DMS114 treated with DMSO at 0.1 percent for 48 hours (cell line): ENCODE data around the gene KCNA10.
"Not testable (repeated sequence)": the region's sequence is repeated elsewhere in the genome, so short reads cannot be mapped to it uniquely, and the experiment has no call there.

Experiments
- DNase-seq: peaks from one replicate; lab custom pipeline; 2025; ENCODE audit not compliant: unreplicated experiment; lab: John Stamatoyannopoulos, UW

Gene KCNA10

DNA sequence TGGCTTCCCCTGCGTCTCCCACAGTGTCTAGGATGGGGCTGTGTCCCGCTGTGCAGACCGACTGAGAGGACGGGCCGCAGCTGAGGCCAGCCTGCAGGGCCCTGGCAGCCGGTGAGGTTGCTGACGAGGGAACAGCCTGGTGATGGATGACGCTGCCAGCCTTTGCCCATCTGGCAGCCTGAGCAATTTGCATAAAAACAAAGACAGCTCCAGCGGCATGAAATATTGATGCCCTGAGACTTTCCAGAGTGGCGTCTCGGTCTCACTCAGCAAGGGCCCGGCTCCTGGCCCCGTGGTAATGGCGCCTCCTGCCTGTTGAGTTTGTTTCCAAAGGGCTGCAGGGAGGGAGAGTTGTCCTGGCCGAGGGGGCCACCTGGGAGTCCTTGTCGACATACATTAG, 19.1 kb upstream of the KCNA10 start:
- no peak for DNase-seq

- DNase-seq, result no peak
Observed at GRCh38 chr1:110535985-110536384, 17.0 kb upstream of the KCNA10 start.

DNA sequence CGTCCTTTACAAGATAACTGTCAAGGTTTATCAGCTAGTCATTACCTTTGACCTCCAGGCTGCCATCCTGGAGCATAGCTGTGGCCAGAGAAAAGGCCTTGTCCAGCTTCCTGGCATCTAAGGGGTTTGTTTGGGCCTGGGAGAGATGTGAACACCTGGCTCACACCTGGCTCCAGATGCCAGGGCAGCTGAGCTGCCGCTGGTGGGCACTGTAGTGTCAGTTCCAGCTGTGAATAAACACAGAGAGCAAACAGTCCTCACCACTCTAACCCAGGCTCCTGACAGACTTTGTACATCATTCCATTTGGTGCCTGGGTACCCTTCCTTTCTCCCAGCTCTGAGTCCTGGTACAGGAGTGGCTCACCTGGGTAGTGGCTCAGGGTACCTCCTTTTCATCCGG, 14.3 kb upstream of the KCNA10 start:
- DNase-seq, result no peak

DNA sequence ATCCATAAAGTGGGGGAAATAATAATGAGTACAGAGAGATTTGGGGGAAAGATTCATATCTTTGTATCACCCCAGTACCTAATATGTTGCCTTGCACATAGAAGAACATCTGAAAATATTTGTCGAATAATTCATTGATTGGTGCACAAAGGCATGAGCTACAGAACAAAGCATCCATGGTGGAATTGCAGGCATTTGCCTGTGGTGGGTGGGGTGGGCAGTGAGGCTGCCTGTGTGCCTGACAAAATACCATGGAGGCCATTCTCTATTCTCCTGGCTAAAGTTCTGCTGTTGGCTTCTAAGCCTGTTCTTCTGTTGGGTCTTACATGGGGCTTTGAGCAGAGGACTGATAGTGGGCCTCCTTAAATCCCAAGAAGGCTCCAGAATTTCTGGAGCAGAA, 10.0 kb upstream of the KCNA10 start:
- DNase-seq, result no peak

DNA sequence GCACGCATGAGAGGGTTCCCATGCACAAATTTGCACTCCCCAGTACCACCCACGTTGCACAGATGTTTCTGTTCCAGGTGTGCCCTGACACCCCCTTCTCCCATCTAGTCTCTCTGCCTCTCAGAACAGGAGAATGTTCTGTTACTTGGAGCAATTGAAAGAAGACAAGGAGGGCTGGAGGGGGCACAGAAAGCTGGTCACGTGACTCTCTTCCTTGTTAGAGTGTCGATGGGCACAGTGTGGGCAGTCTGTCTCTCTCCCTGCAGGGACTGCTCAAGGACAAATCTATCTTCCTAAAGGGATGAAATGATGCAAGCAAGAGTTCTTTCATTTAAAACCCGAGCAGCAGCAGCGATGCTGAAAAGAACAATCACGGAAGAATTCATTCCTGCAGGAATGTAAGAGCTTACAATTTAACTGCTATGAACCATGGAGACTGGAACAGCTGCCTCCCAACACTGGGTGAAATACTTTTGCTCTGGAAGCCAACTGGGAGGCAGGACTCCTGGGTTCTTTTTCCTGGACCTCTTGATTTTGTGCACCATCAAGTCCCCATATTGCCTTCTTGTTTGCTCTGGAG, 7.3 kb upstream of the KCNA10 start:
- no peak for DNase-seq

- DNase-seq, result no peak
Observed at GRCh38 chr1:110525249-110525595, 6.2 kb upstream of the KCNA10 start.

GRCh38 chr1:110524311-110525248, 5.6 kb upstream of the KCNA10 start:
- DNase-seq, result peak; percentile 49

- DNase-seq, result no peak
Observed at GRCh38 chr1:110523011-110523410, 4.0 kb upstream of the KCNA10 start.

DNA sequence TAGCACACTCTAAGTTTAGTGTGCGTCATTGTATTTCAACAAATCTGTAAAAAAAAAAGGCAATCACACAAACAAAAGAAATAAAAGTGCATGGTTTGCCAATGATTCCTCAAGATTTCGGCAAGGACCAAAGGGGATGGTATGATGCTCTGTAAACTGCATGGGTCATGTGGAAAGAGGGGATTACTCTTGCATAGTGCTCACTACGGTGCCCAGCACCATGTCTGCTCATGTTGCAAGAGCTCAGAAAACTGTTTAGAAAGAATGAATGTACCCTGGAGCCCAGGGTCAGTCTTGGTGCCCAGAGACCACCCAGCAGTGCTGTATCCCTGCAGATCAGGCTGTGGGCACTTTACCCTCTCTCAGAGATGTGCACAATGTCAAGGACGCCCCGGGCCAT, 3.6 kb upstream of the KCNA10 start:
- DNase-seq, result no peak

DNA sequence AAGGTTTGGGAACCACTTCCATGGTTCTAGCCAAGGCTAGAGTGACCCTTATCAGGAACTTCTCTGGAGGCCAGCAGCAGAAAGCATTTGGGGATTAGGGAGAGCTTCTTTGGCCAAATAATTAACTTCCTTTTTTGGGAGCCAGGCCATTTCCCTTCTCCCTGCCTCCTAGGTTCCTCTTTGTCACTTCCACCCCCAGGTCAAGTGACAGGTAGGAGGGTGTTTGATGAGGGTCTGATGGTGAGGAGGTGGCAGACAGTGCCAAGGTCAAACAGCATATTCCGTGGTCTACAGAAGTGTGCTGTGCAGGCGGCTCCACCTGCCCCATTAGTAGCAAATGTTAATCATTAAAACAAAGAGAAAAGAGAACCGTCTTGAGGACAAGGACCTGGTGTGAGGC, 1.9 kb upstream of the KCNA10 start:
- no peak for DNase-seq

- no peak for DNase-seq
Observed at GRCh38 chr1:110515891-110516290, 3.1 kb downstream of the KCNA10 start.

DNA sequence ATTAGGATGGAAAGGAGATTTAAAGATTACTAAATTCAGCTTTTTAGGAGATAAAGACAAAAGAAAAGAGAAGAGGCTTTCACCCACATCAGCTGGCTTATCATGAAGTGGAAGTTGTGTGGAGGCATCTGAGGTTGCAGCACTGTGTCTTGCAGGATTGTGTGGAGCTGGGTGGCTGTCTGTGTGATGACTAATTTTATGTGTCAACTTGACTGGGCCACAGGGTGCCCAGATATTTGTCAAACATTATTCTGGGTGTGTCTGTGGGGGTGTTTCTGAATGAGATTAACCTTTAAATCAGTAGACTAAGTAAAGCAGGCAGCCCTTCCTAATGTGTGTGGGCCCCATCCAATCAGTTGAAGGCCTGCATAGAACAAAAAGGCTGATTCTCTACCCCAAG, 3.9 kb downstream of the KCNA10 start:
- DNase-seq, result no peak

DNA sequence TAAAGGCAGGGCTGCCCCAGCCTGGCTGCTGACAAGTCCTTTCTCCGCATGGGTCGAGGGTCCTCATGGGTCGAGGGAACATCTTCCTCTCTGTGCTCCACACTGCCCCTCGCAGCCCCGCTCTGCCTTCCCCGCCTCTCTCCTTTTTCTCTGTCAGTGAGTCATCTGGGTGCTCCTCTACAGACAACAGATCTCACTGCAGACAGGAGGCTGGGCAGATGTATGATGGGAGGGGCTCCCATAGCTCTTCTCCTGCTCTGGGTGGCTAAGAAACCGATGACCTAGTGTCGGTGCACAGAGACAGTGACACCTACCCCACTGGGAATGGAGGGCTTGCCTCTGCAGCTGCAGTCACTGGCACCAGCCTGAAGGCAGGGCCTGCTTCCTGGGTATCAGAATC, 5.5 kb downstream of the KCNA10 start:
- no peak for DNase-seq

DNA sequence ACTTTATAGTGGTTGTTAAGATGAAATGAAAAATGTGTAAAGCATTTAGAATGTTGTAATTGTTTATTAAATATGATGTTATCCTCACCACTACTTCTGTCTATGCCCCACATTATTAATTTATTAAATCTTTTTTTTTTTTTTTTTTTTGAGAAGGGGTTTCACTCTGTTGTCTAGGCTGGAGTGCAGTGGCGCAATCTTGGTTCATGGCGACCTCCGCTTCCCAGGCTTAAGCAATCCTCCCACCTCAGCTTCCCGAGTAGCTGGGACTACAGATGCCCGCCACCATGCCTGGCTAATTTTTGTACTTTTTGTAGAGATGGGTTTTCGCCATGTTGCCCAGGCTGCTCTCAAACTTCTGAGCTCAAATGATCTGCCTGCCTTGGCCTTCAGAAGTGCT, 7.5 kb downstream of the KCNA10 start:
- DNase-seq, result no peak

- not testable (repeated sequence) for DNase-seq
Observed at GRCh38 chr1:110510921-110511320, 8.1 kb downstream of the KCNA10 start.

DNA sequence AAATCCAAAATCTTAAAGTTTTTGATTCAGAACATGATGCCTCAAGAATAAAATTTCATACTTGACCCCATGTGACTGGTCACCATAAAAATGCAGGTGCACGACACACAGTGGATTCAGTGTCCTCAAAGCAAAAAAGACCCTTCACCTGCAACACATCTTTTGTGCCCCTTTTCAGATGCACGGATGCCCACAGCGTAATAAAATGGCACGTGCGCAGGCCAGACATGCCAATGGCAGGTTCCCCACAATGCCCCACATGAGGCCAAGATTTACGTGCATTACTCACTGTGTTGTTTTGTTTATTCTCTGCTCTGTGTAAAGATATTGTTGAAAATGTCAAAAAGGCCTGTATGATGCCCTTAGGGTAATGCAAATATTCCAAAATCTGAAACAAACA, 9.3 kb downstream of the KCNA10 start:
- DNase-seq, result no peak

GRCh38 chr1:110508028-110508940, 10.7 kb downstream of the KCNA10 start:
- DNase-seq, result no peak

- DNase-seq, result no peak
Observed at GRCh38 chr1:110506541-110506940, 12.4 kb downstream of the KCNA10 start.

GRCh38 chr1:110505596-110505995, 13.4 kb downstream of the KCNA10 start:
- no peak for DNase-seq

GRCh38 chr1:110504226-110504625, 14.7 kb downstream of the KCNA10 start:
- DNase-seq, result no peak

DNA sequence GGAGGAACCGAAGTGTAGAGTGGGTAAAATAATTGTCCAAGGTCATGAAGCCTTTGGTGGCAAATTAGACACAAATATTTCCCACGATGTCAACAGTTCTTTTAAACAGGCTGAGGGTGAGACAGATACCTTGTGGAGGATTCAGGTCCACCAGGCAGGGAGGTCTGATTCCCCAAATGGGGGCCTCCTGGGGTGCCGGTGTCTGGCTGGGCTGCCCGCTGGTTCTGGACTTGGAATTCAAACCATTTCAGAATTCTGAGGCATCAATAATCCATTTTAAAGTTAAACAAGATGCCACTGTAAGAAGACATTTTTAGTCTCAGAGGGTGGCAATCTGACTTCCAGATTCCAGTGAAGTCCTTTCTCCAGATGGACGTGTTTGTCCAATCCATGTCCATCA, 15.5 kb downstream of the KCNA10 start:
- no peak for DNase-seq
